Activated CD8-positive, alpha-beta memory T cell treated with anti-CD3 and anti-CD28 coated beads, Interleukin-2, amount 50 U/mL, for 48 hours (primary cell): ENCODE data around the gene OVOL1.
A peak's percentile ranks its signal among the peaks of the same experiment; 100 is the strongest.
"Not testable (repeated sequence)": the region's sequence is repeated elsewhere in the genome, so short reads cannot be mapped to it uniquely, and the experiment has no call there.

Experiments
- DNase-seq: peaks from one replicate; pipeline ENCODE4 v3.0.0-alpha.2; 2020

Gene OVOL1

DNA sequence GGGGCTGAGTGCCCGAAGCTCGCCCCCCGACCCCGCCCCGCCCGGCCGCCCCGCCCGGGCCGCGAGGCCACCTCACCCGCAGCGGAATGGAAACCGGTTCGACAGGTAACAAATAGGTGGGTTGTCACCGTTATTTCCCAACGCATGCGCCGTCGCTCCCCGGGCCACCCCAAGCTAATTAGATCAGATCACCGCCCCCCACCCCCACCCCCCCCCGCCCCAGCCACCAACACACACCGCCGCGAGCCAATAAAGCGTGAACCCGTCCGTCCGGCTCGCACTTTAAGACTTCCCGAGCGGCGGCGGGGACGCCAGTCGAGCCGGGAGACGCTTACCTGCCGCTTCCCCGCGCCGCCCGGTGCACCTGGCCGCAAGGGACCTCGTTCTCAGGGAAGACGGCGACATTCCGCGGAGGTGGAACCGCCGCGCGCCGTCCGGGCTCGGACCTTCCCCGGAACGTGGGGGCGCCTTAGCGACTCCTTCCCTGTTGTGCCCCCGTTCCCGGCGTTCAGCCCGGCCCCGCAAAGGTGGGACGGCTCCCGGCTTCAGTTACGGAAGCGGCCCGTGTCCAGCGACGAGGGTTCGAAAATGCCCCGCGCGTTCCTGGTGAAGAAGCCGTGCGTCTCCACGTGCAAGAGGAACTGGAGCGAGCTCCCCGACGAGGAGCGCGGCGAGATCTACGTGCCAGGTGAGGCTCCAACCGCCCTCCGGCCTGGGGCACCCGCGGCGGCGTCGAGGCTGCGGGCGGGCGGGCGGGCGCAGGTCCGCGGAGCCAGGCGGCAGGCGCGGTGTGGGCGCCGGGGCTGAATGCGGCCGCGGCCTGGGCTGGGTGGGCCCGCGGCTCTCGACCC lies at the start of gene OVOL1:
OVOL1 (plus strand) TSS at position 278 of the 851 bp plus-strand sequence; CDS start at position 589, 311 bp downstream.
- peak; percentile 56 for DNase-seq

- no peak for DNase-seq
Measured at GRCh38 chr11:65739022-65739421, 47.8 kb upstream of the OVOL1 start.

GRCh38 chr11:65741185-65741584 lies 45.7 kb upstream of the OVOL1 start:
- no peak for DNase-seq

DNA sequence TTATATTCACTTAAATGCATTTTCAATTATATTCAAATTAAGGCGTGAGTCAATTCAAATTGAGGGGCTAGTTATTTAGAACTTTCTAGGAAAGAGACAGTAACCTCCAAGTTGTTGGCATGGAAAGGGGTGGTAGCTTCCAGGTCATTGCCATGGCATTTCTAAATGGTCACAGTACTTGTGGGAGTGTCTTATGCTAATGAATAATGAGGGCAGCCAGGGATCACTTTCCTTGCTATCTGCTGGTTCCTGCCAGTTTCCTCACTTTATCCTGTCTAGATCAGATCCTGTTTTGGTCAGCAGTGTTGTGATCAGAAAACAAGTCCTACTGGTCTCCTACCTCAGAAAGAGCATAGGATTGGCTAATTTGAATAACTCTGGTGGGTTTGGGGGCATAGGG lies 44.5 kb upstream of the OVOL1 start:
- DNase-seq, result no peak

DNA sequence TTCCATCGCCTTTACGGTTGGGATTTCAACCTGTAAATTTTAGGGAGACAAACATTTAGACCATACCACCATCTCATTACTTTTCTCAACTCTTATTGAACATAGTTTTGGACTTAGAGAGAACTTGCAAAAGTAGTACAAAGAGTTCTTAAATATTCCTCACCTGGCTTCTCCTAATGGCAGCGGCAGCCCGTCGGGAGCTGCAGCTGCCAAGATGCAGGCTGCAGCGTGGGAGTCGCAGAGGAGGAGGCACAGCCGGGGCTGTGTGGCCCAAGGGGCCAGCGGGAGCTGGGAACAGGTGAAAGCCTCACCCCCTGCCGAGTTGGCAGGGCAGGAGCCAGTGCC lies 43.2 kb upstream of the OVOL1 start:
- DNase-seq, result no peak

DNA sequence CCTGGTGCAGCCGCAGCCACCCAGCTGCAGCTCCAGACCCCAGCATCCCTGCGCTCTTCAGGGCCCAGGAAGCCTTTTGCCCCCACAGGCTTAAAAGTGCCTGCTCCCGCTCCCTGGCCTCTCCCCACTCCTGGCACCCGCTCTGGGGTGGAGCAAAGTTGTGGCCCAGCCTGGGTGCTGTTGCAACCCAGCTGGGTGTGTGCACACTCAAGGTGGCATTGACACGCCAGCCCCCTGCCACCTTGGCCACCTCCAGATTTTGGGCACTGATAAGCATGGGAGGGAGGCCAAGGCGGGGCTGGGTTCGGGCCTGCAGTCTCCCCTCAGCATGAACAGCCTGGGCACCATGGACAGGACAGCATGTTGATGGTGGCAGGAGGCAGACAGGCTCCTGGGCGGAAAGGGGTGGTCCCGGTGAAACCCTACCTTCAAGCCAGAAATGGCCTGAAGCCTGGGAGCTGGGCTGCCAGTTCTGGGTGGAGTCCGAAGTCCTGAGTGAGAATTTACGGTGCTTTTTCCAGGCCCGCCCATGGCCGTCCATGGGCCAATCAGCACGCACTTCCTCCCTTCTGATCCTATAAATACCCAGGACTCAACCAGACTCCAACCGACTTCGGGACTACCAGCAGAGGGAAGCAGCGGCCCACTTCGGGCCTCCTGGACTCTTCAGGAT lies 42.7 kb upstream of the OVOL1 start:
- DNase-seq, result no peak

GRCh38 chr11:65744699-65745042 lies 42.2 kb upstream of the OVOL1 start:
- no peak for DNase-seq

- no peak for DNase-seq
Measured at GRCh38 chr11:65745049-65745448, 41.8 kb upstream of the OVOL1 start.

- not testable (repeated sequence) for DNase-seq
Measured at GRCh38 chr11:65762169-65762568, 24.7 kb upstream of the OVOL1 start.

DNA sequence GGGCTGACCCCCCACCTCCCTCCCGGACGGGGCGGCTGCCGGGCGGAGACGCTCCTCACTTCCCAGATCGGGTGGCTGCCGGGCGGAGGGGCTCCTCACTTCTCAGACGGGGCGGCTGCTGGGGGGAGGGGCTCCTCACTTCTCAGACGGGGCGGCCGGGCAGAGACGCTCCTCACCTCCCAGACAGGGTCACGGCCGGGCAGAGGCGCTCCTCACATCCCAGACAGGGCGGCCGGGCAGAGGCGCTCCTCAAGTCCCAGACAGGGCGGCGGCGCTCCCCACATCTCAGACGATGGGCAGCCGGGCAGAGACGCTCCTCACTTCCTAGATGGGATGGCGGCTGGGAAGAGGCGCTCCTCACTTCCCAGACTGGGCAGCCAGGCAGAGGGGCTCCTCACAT lies 24.0 kb upstream of the OVOL1 start:
- not testable (repeated sequence) for DNase-seq

- DNase-seq, result no peak
Measured at GRCh38 chr11:65764434-65764833, 22.4 kb upstream of the OVOL1 start.

GRCh38 chr11:65766535-65766934 lies 20.3 kb upstream of the OVOL1 start:
- no peak for DNase-seq

- no peak for DNase-seq
Measured at GRCh38 chr11:65767406-65767805, 19.5 kb upstream of the OVOL1 start.

DNA sequence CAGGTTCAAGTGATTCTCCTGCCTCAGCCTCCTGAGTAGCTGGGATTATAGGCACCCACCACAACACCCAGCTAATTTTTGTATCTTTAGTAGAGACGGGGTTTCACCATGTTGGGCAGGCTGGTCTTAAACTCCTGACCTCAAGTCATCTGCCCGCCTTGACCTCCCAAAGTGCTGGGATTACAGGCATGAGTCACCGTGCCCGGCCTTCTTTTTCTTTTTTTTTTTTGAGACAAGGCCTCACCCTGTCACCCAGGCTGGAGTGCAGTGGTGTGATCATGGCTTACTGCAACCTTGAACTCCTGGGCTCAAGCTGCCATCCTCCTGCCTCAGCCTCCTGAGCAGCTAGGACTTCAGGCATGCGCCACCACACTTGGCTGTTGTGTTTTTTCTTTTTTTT lies 19.1 kb upstream of the OVOL1 start:
- DNase-seq, result not testable (repeated sequence)

DNA sequence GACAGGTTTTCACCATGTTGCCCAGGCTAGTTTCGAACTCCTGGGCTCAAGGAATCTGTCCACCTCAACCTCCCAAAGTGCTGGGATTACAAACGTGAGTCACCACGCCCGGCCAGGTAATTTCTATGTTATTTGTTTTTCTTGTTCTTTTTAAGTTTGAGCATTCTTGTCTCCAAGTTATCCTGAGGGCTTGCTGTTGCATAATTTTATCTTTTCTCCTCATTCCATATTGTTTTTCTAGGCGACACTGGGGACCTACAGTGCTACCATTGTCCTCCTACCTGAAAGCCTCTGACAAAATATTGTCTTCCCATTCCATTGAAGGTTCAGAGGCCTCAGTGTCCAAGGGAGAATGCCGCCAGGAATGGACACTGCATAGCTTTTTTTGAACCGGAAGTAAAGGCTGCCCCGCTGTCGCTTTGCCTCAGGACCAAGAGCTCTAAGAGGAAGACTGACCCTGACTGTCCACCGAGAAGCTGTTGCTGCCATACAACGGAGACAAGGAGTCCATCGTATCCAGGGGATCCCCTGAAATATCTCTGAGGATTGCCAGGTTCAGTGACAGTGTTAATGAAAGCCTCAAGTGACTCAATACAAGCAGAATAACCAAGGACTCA lies 15.8 kb upstream of the OVOL1 start:
- DNase-seq, result no peak

- DNase-seq, result no peak
Measured at GRCh38 chr11:65771589-65772112, 15.2 kb upstream of the OVOL1 start.

- no peak for DNase-seq
Measured at GRCh38 chr11:65773784-65774411, 13.0 kb upstream of the OVOL1 start.

GRCh38 chr11:65774525-65775306 lies 12.1 kb upstream of the OVOL1 start:
- DNase-seq, result peak; percentile 34

GRCh38 chr11:65776196-65776595 lies 10.7 kb upstream of the OVOL1 start:
- peak; percentile 44 for DNase-seq

DNA sequence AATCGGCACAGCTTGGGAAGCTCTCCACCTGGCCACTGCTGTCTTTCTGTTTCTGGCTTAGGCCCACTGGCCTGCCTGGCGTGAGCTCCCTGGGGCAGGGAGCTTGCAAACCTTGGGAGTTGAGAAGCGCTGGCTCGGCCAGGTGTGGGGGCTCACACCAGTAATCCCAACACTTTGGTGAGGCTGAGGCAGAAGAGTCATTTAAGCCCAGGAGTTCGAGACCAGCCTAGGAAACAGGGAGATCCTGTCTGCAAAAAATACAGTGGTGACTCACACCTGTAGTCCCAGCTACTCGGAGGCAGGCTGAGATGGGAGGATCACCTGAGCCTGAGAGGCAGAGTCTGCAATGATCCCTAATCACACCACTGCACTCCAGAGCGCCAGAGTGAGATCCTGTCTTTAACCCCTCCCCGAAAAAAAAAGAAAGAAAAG lies 10.1 kb upstream of the OVOL1 start:
- peak; percentile 46 for DNase-seq

DNA sequence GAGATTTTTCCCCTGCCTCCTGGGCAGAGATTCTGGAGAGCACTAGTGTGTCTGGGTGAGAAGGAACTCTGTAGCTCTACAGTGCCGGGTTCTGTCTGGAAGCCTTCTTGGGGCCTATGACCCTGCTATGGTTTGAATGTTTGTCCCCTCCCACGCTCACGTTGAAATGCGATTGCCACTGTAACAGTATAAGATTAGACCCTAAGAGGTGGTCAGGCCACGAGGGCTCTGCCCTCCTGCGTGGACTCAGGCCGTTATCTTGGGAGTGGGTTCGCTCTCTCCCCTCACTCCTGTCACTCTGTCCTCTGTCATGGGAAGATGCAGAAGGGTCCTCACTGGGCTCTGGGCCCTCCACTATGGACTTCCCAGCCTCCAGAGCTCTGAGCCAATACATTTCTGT lies 9.6 kb upstream of the OVOL1 start:
- DNase-seq, result peak; percentile 46

GRCh38 chr11:65777821-65778361 lies 9.0 kb upstream of the OVOL1 start:
- peak; percentile 34 for DNase-seq
